Left hindlimb (tissue), 1 donor: ENCODE data around the gene CTBP2.
"Not testable (repeated sequence)": the region's sequence is repeated elsewhere in the genome, so short reads cannot be mapped to it uniquely, and the experiment has no call there.

Source experiments
- DNase-seq: peaks from one replicate; pipeline ENCODE4 v3.0.0-alpha.2; 2018

CTBP2 gene

GRCh38 chr10:125085258-125086054 lies 74.9 kb downstream of the CTBP2 start:
- peak; percentile 59 for DNase-seq

GRCh38 chr10:125084614-125085257 lies 75.6 kb downstream of the CTBP2 start:
- DNase-seq = peak; percentile 64

- DNase-seq = no peak
Observed at GRCh38 chr10:125084191-125084613, 76.2 kb downstream of the CTBP2 start.

GRCh38 chr10:125083576-125083920 lies 76.8 kb downstream of the CTBP2 start:
- DNase-seq = no peak

GRCh38 chr10:125082881-125083575 lies 77.3 kb downstream of the CTBP2 start:
- DNase-seq = no peak

GRCh38 chr10:125082471-125082870 lies 77.9 kb downstream of the CTBP2 start:
- DNase-seq = not testable (repeated sequence)

GRCh38 chr10:125081931-125082330 lies 78.4 kb downstream of the CTBP2 start:
- DNase-seq = no peak

- no peak for DNase-seq
Observed at GRCh38 chr10:125080984-125081383, 79.4 kb downstream of the CTBP2 start.

GRCh38 chr10:125080296-125080695 lies 80.1 kb downstream of the CTBP2 start:
- DNase-seq = no peak

GRCh38 chr10:125079091-125079600 lies 81.2 kb downstream of the CTBP2 start:
- no peak for DNase-seq

GRCh38 chr10:125076891-125077541 lies 83.3 kb downstream of the CTBP2 start:
- no peak for DNase-seq

- DNase-seq = no peak
Observed at GRCh38 chr10:125076121-125076825, 84.1 kb downstream of the CTBP2 start.

- no peak for DNase-seq
Observed at GRCh38 chr10:125073996-125074395, 86.4 kb downstream of the CTBP2 start.

GRCh38 chr10:125072794-125073193 lies 87.6 kb downstream of the CTBP2 start:
- DNase-seq = no peak

- no peak for DNase-seq
Observed at GRCh38 chr10:125071008-125071407, 89.4 kb downstream of the CTBP2 start.

GRCh38 chr10:125068406-125068805 lies 92.0 kb downstream of the CTBP2 start:
- no peak for DNase-seq

- DNase-seq = no peak
Observed at GRCh38 chr10:125067764-125068163, 92.6 kb downstream of the CTBP2 start.

- no peak for DNase-seq
Observed at GRCh38 chr10:125066764-125067450, 93.5 kb downstream of the CTBP2 start.

- DNase-seq = no peak
Observed at GRCh38 chr10:125064681-125065492, 95.5 kb downstream of the CTBP2 start.

- no peak for DNase-seq
Observed at GRCh38 chr10:125063256-125063925, 97.0 kb downstream of the CTBP2 start.

GRCh38 chr10:125062914-125063230 lies 97.5 kb downstream of the CTBP2 start:
- no peak for DNase-seq
